SU-DHL-6 (cell line): ENCODE data around the gene PSEN2.

ENCODE experiments used
- CTCF ChIP-seq: fragments of 200-600 bp; sonication (generic); IDR thresholded peaks from one replicate; pipeline ENCODE4 v1.5.1; 2017; ENCODE audit warnings: antibody characterized with exemption, mild to moderate bottlenecking, low read length, moderate library complexity; ENCODE audit not compliant: insufficient read depth, poor library complexity, severe bottlenecking
- EZH2phosphoT487 ChIP-seq: fragments of 200-600 bp; sonication (generic), shearing (Covaris generic); conservative IDR thresholded peaks from 2 replicates; pipeline ENCODE4 v1.6.1; 2018; ENCODE audit warnings: mild to moderate bottlenecking, antibody characterized with exemption, low read length, moderate library complexity, mixed read lengths

- TF ChIP-seq CTCF, result no peak
- TF ChIP-seq EZH2phosphoT487, result no peak
These were observed 2.9 kb upstream of the PSEN2 start for GRCh38 chr1:226867461-226868054.
